GM12878 (cell line): Measurements from ENCODE around the gene ANKRD53. TPM values are rescaled to one million over a fixed set of nuclear protein-coding genes. Genes with fewer than 3 reads are reported as not detected.

Experiments used
- ATAC-seq: fragments of 200-7000 bp; cut with Tn5 transposase; 3 replicates; pipeline ENCODE4 v1.9.1; 2020; ENCODE audit warnings: mild to moderate bottlenecking, moderate library complexity
- BruUV-seq: library from RNA; stranded (reverse); fragments of 400-500 nt; replicated peaks from 2 replicates; lab custom pipeline; 2021; lab: Mats Ljungman, UMichigan
- CTCF ChIA-PET: fragments of 300-600 bp; sonication (Branson Sonifier 250); formaldehyde crosslinking; extraction: SDS; loops from one replicate; lab custom pipeline; 2021; ENCODE audit warnings: inconsistent platforms; lab: Yijun Ruan, JAX
- POLR2A ChIA-PET: fragments of 350-600 bp; formaldehyde crosslinking; extraction: SDS; loops from one replicate; lab custom pipeline; 2021; ENCODE audit warnings: inconsistent platforms; lab: Charles Lee
- RAD21 ChIA-PET: fragments of 300-600 bp; sonication (Branson Sonifier 250); formaldehyde crosslinking; loops from one replicate; lab custom pipeline; 2023; ENCODE audit warnings: antibody characterized with exemption; ENCODE audit not compliant: unreplicated experiment; lab: Charles Lee
- SMC1A ChIA-PET: fragments of 300-600 bp; sonication (Branson Sonifier 250); formaldehyde crosslinking; loops from one replicate; lab custom pipeline; 2023; ENCODE audit not compliant: unreplicated experiment, uncharacterized antibody; lab: Charles Lee
- DNase-seq: peaks from one replicate; pipeline ENCODE4 v3.0.0-alpha.2; 2011; ENCODE audit warnings: low read depth, low spot score
- FAIRE-seq: peaks from 3 replicates; lab custom pipeline; 2011; peaks lifted over from hg19 to GRCh38; lab: Jason Lieb, UNC
- H2AFZ ChIP-seq: 2 replicates; pipeline ENCODE4 v1.6.0; 2011; ENCODE audit warnings: low read depth, low read length, control low read depth; ENCODE audit not compliant: control insufficient read depth
- H3K27ac ChIP-seq: 2 replicates; pipeline ENCODE4 v1.5.1; 2011; ENCODE audit warnings: control low read depth; ENCODE audit not compliant: control insufficient read depth, insufficient read depth
- H3K27me3 ChIP-seq, 2 experiments: replicated peaks in 1 of 2; 2 replicates each; pipeline versions ENCODE4 v1.6.0 to v1.6.1; 2011; ENCODE audit warnings: low read length in 1 of 2; ENCODE audit not compliant: control insufficient read depth in 2 of 2, insufficient read depth in 2 of 2
- H3K36me3 ChIP-seq, 2 experiments: 2 replicates each; pipeline ENCODE4 v1.5.1; 2011; ENCODE audit warnings: low read length in 1 of 2; ENCODE audit not compliant: control insufficient read depth in 2 of 2, insufficient read depth in 2 of 2
- H3K4me1 ChIP-seq: 2 replicates; pipeline ENCODE4 v1.6.1; 2011; ENCODE audit warnings: mild to moderate bottlenecking, low read length, moderate library complexity, mixed read lengths; ENCODE audit not compliant: control insufficient read depth, insufficient read depth
- H3K4me2 ChIP-seq: 2 replicates; pipeline ENCODE4 v1.6.0; 2011; ENCODE audit warnings: control low read depth; ENCODE audit not compliant: control insufficient read depth, insufficient read depth
- H3K4me3 ChIP-seq: fragments of 200-600 bp; sonication (generic); 2 replicates; pipeline ENCODE4 v1.5.1; 2016
- H3K79me2 ChIP-seq: 2 replicates; pipeline ENCODE4 v1.6.0; 2011; ENCODE audit warnings: low read length; ENCODE audit not compliant: control insufficient read depth, insufficient read depth
- H3K9ac ChIP-seq: 2 replicates; pipeline ENCODE4 v1.8.0; 2011; ENCODE audit warnings: low read length, control low read depth, mixed read lengths; ENCODE audit not compliant: control insufficient read depth, insufficient read depth
- H3K9me3 ChIP-seq: replicated peaks from 3 replicates; pipeline ENCODE4 v1.5.1; 2011; ENCODE audit warnings: mild to moderate bottlenecking, low read length; ENCODE audit not compliant: control insufficient read depth, insufficient read depth
- H4K20me1 ChIP-seq: 2 replicates; pipeline ENCODE4 v1.6.0; 2011; ENCODE audit not compliant: control insufficient read depth, insufficient read depth
- DPF2 ChIP-seq: fragments of 450-650 bp; IDR thresholded peaks from 2 replicates; pipeline ENCODE4 v1.6.1; 2017; ENCODE audit warnings: mild to moderate bottlenecking
- ELK1 ChIP-seq: IDR thresholded peaks from 2 replicates; pipeline ENCODE4 v1.6.1; 2012; ENCODE audit warnings: low read depth, low read length, improper control_type of control experiment
- MTA3 ChIP-seq: IDR thresholded peaks from 2 replicates; pipeline ENCODE4 v1.6.1; 2012; ENCODE audit warnings: low read length, inconsistent platforms, borderline replicate concordance
- MYC ChIP-seq: IDR thresholded peaks from 2 replicates; pipeline ENCODE4 v1.6.1; 2011; ENCODE audit warnings: mild to moderate bottlenecking, low read length, moderate library complexity, inconsistent platforms; ENCODE audit not compliant: insufficient read depth, insufficient replicate concordance, insufficient read length, severe bottlenecking
- RBBP5 ChIP-seq: fragments of 200-600 bp; sonication (generic); conservative IDR thresholded peaks from 2 replicates; pipeline ENCODE4 v1.6.1; 2016
- RELB ChIP-seq: fragments of 450-650 bp; IDR thresholded peaks from 2 replicates; pipeline ENCODE4 v1.6.1; 2017; ENCODE audit warnings: low read depth, mild to moderate bottlenecking, moderate library complexity
- SRF ChIP-seq, 2 experiments: IDR thresholded peaks; 2 replicates each; pipeline ENCODE4 v1.6.1; 2011; ENCODE audit warnings: low read depth in 2 of 2, low read length in 2 of 2, mild to moderate bottlenecking in 1 of 2, moderate library complexity in 1 of 2
- TARDBP ChIP-seq: IDR thresholded peaks from 2 replicates; pipeline ENCODE4 v1.6.1; 2016; ENCODE audit warnings: borderline replicate concordance
- TBL1XR1 ChIP-seq: IDR thresholded peaks from 2 replicates; pipeline ENCODE4 v1.6.1; 2012; ENCODE audit warnings: low read depth, low read length, improper control_type of control experiment
- YY1 ChIP-seq: IDR thresholded peaks from 2 replicates; pipeline ENCODE4 v1.6.1; 2011; ENCODE audit warnings: low read depth, mild to moderate bottlenecking, low read length
- ZNF622 ChIP-seq: fragments of 450-650 bp; IDR thresholded peaks from 2 replicates; pipeline ENCODE4 v1.6.1; 2017; ENCODE audit warnings: mild to moderate bottlenecking, inconsistent platforms
- ZSCAN29 ChIP-seq: fragments of 450-650 bp; IDR thresholded peaks from 2 replicates; pipeline ENCODE4 v1.6.1; 2017; ENCODE audit warnings: mild to moderate bottlenecking, moderate library complexity
- WGBS: methylation state at CpG from one replicate; pipeline ENCODE4 v1.1.6; 2016; ENCODE audit warnings: low lambda C conversion rate; ENCODE audit not compliant: insufficient replicate concordance, insufficient coverage; ENCODE audit errors: missing lambda C conversion rate; 5-methylcytosine and 5-hydroxymethylcytosine counted together
- in situ Hi-C: fragments of 300-500 bp; cut with MboI; formaldehyde crosslinking; loops from 9 replicates; pipeline ENCODE4 v1.14.3; 2018; ENCODE audit warnings: mixed read lengths
- intact Hi-C: fragments of 100-400 bp; cut with micrococcal nuclease; formaldehyde crosslinking; loops from one replicate; pipeline ENCODE4 v1.14.2; 2022; ENCODE audit not compliant: unreplicated experiment
- polyA plus RNA-seq, 11 experiments: library from polyadenylated mRNA; depleted of rRNA in 4 of 11; unstranded in 6 of 11; stranded (reverse) in 5 of 11; fragments of >200 nt; fragmentation: Nextera tagmentation in 4 of 11; fragmentation: Illumina TruSeq in 1 of 11; extraction: Ambion mirVana in 4 of 11; extraction: Trizol in 1 of 11; gene quantifications; 1 replicate in 1 of 11; 2 replicates in 10 of 11; pipeline versions ENCODE4 v1.2.1 to v1.2.3, GENCODE V29; 2011 to 2016; ENCODE audit warnings: inconsistent platforms in 2 of 11, missing spikeins in 2 of 11, low read depth in 1 of 11
- total RNA-seq, 4 experiments: library from RNA; depleted of rRNA in 3 of 4; stranded (reverse); fragments of >200 nt in 3 of 4; fragmentation: Illumina TruSeq in 1 of 4; extraction: Trizol in 1 of 4; gene quantifications; 2 replicates each; pipeline versions ENCODE4 v1.2.1 to v1.2.3, GENCODE V29; 2013 to 2021
- TF ChIP-seq, protein P1 (sequence below): fragments of 150-350 bp; IDR thresholded peaks from 2 replicates; pipeline ENCODE4 v1.6.1; 2016; ENCODE audit warnings: low read depth, low read length
- TF ChIP-seq, protein P2 (sequence below): fragments of 450-650 bp; IDR thresholded peaks from 2 replicates; pipeline ENCODE4 v1.6.1; 2017; ENCODE audit warnings: antibody characterized with exemption, mild to moderate bottlenecking, moderate library complexity

Gene ANKRD53
- total and polyA plus RNA-seq, 10 of the 15 experiments (the other 5 are each of a cell fraction or from before 2014, with no cell fraction given): 0.04 TPM; not detected in 8

- no peaks in the 10 kb centered on the region for H4K20me1 ChIP-seq
- peaks cover 1 to 12% of the 10 kb centered on the region in 2 experiments; a peak in 3 of 4 replicates for H3K36me3 ChIP-seq
- ChIA-PET SMC1A (interaction anchor here (2.0 kb wide), 1 partner anchor 19 kb away, joined by 11 read pairs; no protein-coding TSS in a partner anchor), CTCF (no interaction called here), RAD21 (no interaction called here), POLR2A (no interaction called here)
- no peaks in the 10 kb centered on the region for H3K79me2 ChIP-seq
- ATAC-seq (no peak), FAIRE-seq (no peak), DNase-seq (no peak)
- H3K4me1 ChIP-seq: peaks cover 7% of the 10 kb centered on the region
- no peaks in the 10 kb centered on the region for H3K9me3 ChIP-seq
- no peak overlapping the region for H3K27ac ChIP-seq
- H3K9ac ChIP-seq: no peak overlapping the region
- no peak overlapping the region for H3K4me2 ChIP-seq
- H3K4me3 ChIP-seq: no peak overlapping the region
- 76% methylated on average over 14 of the region's 14 CpGs for WGBS
- no peak overlapping the region for H2AFZ ChIP-seq
- in situ Hi-C loops (no loop called here), intact Hi-C loops (no loop called here)
- no peaks in the 10 kb centered on the region for H3K27me3 ChIP-seq
- no TSS peak for BruUV-seq
- TF ChIP-seq RBBP5 (no peak), ELK1 (no peak), ZSCAN29 (no peak), MTA3 (no peak), TARDBP (no peak), RELB (no peak), MYC (no peak), SRF (IDR thresholded peaks at IDR 0.05; ENCODE audit: low read depth in 2 of 2, low read length in 2 of 2) (no peak), DPF2 (no peak), YY1 (no peak), ZNF622 (no peak), TBL1XR1 (no peak)
- TF ChIP-seq, protein P1, sequence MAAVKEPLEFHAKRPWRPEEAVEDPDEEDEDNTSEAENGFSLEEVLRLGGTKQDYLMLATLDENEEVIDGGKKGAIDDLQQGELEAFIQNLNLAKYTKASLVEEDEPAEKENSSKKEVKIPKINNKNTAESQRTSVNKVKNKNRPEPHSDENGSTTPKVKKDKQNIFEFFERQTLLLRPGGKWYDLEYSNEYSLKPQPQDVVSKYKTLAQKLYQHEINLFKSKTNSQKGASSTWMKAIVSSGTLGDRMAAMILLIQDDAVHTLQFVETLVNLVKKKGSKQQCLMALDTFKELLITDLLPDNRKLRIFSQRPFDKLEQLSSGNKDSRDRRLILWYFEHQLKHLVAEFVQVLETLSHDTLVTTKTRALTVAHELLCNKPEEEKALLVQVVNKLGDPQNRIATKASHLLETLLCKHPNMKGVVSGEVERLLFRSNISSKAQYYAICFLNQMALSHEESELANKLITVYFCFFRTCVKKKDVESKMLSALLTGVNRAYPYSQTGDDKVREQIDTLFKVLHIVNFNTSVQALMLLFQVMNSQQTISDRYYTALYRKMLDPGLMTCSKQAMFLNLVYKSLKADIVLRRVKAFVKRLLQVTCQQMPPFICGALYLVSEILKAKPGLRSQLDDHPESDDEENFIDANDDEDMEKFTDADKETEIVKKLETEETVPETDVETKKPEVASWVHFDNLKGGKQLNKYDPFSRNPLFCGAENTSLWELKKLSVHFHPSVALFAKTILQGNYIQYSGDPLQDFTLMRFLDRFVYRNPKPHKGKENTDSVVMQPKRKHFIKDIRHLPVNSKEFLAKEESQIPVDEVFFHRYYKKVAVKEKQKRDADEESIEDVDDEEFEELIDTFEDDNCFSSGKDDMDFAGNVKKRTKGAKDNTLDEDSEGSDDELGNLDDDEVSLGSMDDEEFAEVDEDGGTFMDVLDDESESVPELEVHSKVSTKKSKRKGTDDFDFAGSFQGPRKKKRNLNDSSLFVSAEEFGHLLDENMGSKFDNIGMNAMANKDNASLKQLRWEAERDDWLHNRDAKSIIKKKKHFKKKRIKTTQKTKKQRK: no peak
- TF ChIP-seq, protein P2, sequence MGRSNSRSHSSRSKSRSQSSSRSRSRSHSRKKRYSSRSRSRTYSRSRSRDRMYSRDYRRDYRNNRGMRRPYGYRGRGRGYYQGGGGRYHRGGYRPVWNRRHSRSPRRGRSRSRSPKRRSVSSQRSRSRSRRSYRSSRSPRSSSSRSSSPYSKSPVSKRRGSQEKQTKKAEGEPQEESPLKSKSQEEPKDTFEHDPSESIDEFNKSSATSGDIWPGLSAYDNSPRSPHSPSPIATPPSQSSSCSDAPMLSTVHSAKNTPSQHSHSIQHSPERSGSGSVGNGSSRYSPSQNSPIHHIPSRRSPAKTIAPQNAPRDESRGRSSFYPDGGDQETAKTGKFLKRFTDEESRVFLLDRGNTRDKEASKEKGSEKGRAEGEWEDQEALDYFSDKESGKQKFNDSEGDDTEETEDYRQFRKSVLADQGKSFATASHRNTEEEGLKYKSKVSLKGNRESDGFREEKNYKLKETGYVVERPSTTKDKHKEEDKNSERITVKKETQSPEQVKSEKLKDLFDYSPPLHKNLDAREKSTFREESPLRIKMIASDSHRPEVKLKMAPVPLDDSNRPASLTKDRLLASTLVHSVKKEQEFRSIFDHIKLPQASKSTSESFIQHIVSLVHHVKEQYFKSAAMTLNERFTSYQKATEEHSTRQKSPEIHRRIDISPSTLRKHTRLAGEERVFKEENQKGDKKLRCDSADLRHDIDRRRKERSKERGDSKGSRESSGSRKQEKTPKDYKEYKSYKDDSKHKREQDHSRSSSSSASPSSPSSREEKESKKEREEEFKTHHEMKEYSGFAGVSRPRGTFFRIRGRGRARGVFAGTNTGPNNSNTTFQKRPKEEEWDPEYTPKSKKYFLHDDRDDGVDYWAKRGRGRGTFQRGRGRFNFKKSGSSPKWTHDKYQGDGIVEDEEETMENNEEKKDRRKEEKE: no peak
These were observed 3.7 kb downstream of the ANKRD53 start for GRCh38 chr2:70981866-70982810.
